EL (cell line): ENCODE data around the gene BTN1A1.
A peak's percentile ranks its signal among the peaks of the same experiment; 100 is the strongest.
"Not testable (repeated sequence)": the region's sequence is repeated elsewhere in the genome, so short reads cannot be mapped to it uniquely, and the experiment has no call there.

ENCODE experiments used
- DNase-seq: peaks from one replicate; pipeline ENCODE4 v3.0.0-alpha.2; 2016

The BTN1A1 gene

GRCh38 chr6:26538572-26538902 is 38.4 kb downstream of the BTN1A1 start:
- no peak for DNase-seq

DNA sequence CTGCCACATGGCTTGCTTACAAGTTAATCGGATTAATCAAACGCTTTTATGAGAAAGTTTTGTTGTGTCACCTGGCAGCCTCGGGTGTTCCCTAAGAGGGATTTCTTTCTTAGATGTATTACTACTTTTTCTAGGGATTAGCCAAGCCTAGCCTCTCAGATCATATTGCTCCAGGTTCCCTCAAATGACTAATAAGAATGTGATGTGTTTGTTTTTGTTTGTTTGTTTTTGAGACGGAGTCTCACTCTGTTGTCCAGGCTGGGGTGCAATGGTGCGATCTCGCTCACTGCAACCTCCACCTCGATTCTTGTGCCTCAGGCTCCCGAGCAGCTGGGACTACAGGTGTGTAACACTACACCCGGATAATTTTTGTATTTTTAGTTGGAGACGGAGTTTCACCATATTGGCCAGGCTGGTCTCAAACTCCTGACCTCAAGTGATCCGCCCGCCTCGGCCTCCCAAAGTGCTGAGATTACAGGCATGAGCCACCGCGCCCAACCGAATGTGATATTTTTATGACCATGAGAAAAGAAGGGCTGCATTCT is 39.0 kb downstream of the BTN1A1 start:
- DNase-seq: no peak

DNA sequence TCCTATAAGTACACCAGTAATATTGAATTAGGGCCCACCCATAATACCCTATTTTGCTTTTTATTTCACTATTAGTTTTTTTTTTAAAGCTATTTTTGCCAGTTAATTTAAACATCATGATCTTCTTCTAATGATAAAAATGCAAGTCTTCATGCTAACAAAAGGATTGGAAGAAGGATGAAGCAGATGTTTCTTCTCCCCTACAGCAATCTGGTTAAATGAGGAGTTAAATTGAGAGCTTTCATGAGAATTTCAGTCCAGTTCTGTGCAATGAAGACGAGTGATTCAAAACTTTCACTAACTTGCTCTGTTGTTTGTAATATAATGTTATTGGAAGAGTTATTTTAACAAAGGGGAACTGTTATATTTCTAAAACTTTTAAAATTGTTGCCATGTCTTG is 41.5 kb downstream of the BTN1A1 start:
- no peak for DNase-seq

- peak; percentile 29 for DNase-seq
These were observed 43.9 kb downstream of the BTN1A1 start for GRCh38 chr6:26543953-26544352.

DNA sequence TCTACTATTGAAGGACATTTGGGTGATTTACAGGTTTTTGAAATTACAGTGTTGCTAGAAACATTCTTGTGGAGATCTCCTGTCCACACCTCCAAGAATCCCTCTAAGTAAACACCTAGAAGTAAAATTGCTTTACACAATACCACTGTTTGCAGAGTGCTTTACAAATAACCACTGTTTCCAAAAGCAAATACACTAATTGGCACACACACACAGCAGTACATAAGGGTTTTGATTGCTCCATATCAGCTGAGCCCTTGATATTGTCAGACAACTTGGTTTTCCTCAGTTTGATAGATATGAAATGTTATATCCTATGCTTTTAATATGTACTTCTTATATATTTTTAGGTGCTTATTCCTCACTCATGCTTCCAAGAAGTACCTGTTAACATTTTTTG is 44.4 kb downstream of the BTN1A1 start:
- DNase-seq: no peak

DNA sequence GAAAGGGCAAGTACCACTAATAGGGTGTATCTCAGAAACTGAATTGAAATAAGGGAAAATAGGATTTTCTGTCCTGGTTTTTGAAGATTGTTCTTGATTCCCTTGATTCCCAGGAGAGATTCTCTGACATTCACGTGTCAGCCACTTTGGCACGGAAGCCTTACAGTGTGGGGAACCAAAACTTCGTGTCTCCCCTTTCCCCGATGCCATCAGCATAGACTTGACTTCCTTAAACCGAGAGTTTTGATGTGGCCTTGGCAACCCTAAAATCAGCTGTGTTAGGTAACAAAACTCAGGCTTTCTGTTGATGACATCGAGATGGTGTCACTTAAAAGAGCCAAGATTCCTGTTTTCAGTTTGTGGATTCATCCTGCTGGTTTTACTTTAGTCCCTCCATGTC is 45.5 kb downstream of the BTN1A1 start:
- no peak for DNase-seq

DNA sequence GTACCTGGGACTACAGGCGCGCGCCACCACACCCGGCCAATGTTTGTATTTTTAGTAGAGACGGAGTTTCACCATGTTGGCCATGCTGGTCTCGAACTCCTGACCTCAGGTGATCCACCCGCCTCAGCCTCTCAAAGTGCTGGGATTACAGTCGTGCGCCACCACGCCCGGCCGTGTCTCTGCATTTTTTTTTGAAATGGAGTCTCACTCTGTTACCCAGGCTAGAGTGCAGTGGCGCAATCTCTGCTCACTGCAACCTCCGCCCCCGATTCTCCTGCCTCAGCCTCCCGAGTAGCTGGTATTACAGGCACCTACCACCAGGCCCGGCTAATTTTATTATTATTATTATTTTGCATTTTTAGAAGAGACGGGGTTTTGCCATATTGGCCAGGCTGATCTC is 47.3 kb downstream of the BTN1A1 start:
- not testable (repeated sequence) for DNase-seq

- DNase-seq: peak; percentile 72
These were observed 50.3 kb downstream of the BTN1A1 start for GRCh38 chr6:26550250-26550993.

- DNase-seq: no peak
These were observed 52.1 kb downstream of the BTN1A1 start for GRCh38 chr6:26552205-26552604.

- no peak for DNase-seq
These were observed 52.6 kb downstream of the BTN1A1 start for GRCh38 chr6:26552640-26553188.

DNA sequence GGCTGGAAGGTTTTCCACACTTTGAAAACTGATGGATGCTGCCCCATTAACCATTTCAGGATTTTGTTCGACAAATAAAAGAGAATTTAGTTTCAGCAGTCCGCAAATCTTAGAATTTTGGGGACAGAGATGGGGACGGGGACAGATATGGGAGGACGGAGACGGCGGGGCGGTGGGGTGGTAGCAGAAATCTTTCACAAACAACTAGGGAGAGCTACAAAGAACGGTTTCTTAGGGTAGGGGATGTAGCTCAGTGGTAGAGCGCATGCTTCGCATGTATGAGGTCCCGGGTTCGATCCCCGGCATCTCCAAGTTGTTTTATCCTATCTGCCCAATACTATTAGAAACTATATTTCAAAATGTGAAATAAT is 53.1 kb downstream of the BTN1A1 start:
- DNase-seq: peak; percentile 79

DNA sequence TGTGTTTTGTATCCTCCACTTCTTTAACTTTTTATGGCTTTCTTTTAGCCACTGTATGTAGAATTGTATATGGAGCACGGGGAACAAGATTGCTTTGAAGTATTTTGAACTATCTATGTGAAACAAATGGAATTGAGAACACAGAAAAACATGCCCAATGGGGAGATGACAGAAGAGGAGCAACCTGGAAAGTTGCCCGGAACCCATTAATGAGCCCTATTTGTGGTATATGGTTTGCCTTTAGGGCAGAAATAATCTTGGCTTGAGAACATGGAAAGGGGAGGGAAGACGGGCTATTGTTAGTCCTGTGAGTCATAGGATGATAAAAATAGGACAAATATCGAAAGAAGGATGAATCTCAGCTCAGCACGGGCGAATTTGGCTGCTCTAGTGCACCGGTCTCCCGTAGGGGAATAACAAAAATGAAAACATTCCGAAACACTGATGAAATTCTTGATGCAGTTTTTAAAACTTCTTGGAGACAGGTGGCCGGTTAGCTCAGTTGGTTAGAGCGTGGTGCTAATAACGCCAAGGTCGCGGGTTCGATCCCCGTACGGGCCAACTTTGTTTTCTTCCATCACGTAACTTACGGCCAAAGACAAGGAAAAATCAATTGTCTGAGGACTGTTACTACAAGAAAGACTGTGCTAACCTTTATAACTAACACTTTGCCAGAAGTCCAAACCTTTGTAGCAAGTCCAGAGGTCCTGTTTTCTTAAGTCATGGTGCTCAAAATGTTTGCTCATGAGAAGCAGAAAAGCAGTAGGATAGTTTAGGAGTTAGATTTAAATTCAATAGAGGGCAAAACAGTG is 53.7 kb downstream of the BTN1A1 start:
- peak; percentile 96 for DNase-seq

GRCh38 chr6:26554447-26554696 is 54.3 kb downstream of the BTN1A1 start:
- no peak for DNase-seq

DNA sequence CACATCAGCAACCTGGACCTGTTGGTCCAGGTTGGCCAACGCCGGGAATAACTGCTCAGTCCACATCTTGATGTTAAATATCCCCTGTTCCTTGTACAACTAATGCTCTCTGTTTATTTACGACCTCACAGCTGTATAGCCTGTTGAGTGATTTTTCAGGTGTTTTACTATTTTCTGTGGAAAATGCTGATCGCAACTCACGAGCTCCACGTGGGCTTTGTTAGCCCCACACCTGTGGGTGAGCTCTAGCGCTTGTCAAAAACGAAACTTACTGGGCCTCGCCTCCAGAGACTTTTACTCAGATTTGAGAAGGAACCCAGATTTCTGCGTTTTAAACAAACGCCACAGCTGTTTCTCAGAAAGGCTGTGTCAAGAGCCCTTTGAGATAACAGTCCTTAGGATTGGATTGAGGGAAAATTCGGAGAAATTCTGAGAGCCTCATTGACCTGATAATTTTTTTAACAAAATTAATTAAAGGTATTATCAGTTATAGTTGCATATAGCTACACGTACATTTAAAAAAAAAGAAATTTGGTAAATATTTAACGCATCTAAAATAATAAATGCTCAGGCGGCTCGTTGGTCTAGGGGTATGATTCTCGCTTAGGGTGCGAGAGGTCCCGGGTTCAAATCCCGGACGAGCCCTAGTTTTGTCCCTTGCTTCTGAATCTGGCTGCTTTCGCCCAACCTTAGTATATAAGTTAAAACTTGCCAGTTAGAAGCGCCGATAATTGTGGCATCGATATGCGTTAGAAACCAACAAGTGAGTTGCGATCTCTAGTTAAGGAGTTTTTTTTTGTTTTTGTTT is 54.8 kb downstream of the BTN1A1 start:
- peak; percentile 84 for DNase-seq

- DNase-seq: peak; percentile 48
These were observed 55.6 kb downstream of the BTN1A1 start for GRCh38 chr6:26555505-26556262.

- DNase-seq: peak; percentile 96
These were observed 56.4 kb downstream of the BTN1A1 start for GRCh38 chr6:26556263-26557070.
